Peyer's patch (tissue), 4 donors: ENCODE data around the gene LTA4H. TPM values are rescaled to one million over a fixed set of nuclear protein-coding genes. Genes with fewer than 3 reads are reported as not detected.

Experiments
- DNase-seq, 3 donors: peaks; one replicate each; pipeline ENCODE4 v3.0.0-alpha.2; 2017 to 2019
- H3K27ac ChIP-seq, 4 donors: fragments of 200-600 bp; sonication (generic); one replicate each; pipeline ENCODE4 v1.5.1; 2016 to 2019
- H3K27me3 ChIP-seq, 2 donors: fragments of 200-600 bp; sonication (generic); one replicate each; pipeline ENCODE4 v1.5.1; 2019
- H3K36me3 ChIP-seq, 3 donors: fragments of 200-600 bp; sonication (generic); one replicate each; pipeline ENCODE4 v1.5.1; 2016 to 2019
- H3K4me1 ChIP-seq, 4 donors: fragments of 200-600 bp; sonication (generic); one replicate each; pipeline ENCODE4 v1.5.1; 2016 to 2019
- H3K4me3 ChIP-seq, 4 donors: fragments of 200-600 bp; sonication (generic); 1 replicate in 3 of 4; 2 replicates in 1 of 4; pipeline ENCODE4 v1.5.1; 2016 to 2019; ENCODE audit warnings: mild to moderate bottlenecking in 1 of 4
- H3K9me3 ChIP-seq, 4 donors: fragments of 200-600 bp; sonication (generic); one replicate each; pipeline ENCODE4 v1.5.1; 2016 to 2019; ENCODE audit warnings: mild to moderate bottlenecking in 1 of 4
- POLR2A ChIP-seq, 2 donors: fragments of 450-650 bp; IDR thresholded peaks; one replicate each; pipeline ENCODE4 v1.5.1; 2017; ENCODE audit warnings: antibody characterized with exemption in 2 of 2, mild to moderate bottlenecking in 2 of 2, moderate library complexity in 2 of 2
- total RNA-seq, 4 donors: library from RNA; depleted of rRNA; stranded (reverse); fragments of >200 nt; gene quantifications; one replicate each; pipeline ENCODE4 v1.1.0, GENCODE V29; 2016
- TF ChIP-seq, protein P1 (sequence below), 6 experiments: fragments of 450-650 bp in 4 of 6; fragments of 200-600 bp in 2 of 6; sonication (generic) in 1 of 6; IDR thresholded peaks; one replicate each; pipeline ENCODE4 v1.5.1; 2017 to 2019; ENCODE audit warnings: antibody characterized with exemption in 6 of 6, mild to moderate bottlenecking in 3 of 6, moderate library complexity in 1 of 6

The LTA4H gene
- total RNA-seq, 4 donors from 2014 or later, result 59.6 to 80.7 (median 76.4) TPM

DNA sequence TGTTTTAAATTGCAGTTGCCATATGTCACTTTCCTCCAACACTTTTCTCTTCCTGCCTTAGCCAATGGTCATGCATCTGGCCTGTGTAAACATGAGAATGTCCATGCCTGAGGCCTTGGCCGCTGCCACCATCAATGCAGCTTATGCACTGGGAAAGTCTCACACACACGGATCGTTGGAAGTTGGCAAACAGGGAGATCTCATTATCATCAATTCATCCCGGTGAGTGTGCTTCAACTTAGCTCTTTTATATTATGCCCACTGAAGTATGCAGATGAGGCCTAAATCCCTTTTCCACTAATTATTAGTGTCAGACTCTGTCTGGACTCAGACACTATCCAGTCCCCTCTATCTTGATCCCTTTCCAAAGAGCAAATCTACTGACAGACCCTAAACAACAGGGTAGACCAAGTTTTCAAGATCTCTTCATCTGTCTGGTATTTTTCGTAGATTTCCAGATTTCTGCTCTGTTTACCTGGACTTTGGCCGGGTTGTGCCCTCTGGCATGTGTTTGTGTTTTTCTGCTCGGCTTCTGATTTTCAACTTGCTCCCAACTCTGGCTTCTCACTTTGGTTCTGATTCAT is 69.0 kb downstream of the LTA4H start:
- no peak overlapping the region for H3K27ac ChIP-seq
- TF ChIP-seq, protein P1, sequence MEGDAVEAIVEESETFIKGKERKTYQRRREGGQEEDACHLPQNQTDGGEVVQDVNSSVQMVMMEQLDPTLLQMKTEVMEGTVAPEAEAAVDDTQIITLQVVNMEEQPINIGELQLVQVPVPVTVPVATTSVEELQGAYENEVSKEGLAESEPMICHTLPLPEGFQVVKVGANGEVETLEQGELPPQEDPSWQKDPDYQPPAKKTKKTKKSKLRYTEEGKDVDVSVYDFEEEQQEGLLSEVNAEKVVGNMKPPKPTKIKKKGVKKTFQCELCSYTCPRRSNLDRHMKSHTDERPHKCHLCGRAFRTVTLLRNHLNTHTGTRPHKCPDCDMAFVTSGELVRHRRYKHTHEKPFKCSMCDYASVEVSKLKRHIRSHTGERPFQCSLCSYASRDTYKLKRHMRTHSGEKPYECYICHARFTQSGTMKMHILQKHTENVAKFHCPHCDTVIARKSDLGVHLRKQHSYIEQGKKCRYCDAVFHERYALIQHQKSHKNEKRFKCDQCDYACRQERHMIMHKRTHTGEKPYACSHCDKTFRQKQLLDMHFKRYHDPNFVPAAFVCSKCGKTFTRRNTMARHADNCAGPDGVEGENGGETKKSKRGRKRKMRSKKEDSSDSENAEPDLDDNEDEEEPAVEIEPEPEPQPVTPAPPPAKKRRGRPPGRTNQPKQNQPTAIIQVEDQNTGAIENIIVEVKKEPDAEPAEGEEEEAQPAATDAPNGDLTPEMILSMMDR (IDR thresholded peaks at IDR 0.05), result no peak
- TF ChIP-seq POLR2A (IDR thresholded peaks at IDR 0.05), result no peak
- no peaks in the 10 kb centered on the region for H3K27me3 ChIP-seq
- H3K36me3 ChIP-seq, result no peaks in the 10 kb centered on the region
- no peaks in the 10 kb centered on the region for H3K9me3 ChIP-seq
- DNase-seq, result no peak
- no peaks in the 10 kb centered on the region for H3K4me1 ChIP-seq
- H3K4me3 ChIP-seq, result no peak overlapping the region

DNA sequence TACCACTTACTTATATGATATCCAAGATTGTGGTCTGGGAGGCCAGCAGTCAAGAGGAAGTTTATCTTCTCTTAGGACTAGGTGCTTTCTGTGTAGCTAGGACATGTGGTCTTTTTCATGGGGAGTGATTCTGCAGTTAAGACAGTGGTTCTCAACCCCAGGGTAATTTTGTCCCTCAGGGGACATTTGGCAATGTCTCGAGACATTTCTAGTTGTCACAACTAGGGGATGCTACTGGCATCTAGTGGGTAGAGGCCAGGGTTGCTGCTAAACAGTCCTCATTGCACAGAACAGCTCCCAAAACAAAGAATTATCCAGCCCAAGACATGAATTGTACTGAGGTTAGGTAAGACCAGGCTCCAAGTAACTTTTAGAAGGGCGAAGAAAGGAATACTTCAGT is 72.3 kb downstream of the LTA4H start:
- no peak for DNase-seq
- H3K27ac ChIP-seq, result no peak overlapping the region
- H3K27me3 ChIP-seq, result no peaks in the 10 kb centered on the region
- no peaks in the 10 kb centered on the region for H3K36me3 ChIP-seq
- no peaks in the 10 kb centered on the region for H3K4me1 ChIP-seq
- H3K9me3 ChIP-seq, result no peaks in the 10 kb centered on the region
- TF ChIP-seq, protein P1 (IDR thresholded peaks at IDR 0.05), result no peak
- no peak for TF ChIP-seq POLR2A (IDR thresholded peaks at IDR 0.05)
- H3K4me3 ChIP-seq, result no peak overlapping the region

DNA sequence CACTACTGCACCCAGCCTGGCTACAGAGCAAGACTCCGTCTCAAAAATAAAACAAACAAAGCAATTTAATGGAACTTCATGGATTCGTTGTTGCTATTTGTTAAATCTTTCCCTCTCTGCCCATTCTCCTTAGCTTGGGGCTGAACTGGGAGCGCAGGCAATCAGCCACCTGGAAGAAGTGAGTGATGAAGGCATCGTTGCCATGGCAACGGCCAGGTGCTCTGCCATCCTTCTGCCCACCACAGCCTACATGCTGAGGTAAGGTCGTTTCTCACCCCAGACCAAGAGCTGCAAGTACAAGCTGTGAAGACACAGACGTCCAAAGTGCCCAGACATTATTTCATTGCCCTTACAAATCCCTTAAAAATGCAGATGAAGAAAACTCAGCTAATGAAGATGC is 73.2 kb downstream of the LTA4H start:
- Histone ChIP-seq H3K4me3 (no peak overlapping the region), H3K36me3 (no peaks in the 10 kb centered on the region), H3K4me1 (no peaks in the 10 kb centered on the region), H3K27ac (no peak overlapping the region), H3K9me3 (no peaks in the 10 kb centered on the region), H3K27me3 (no peaks in the 10 kb centered on the region)
- no peak for TF ChIP-seq POLR2A (IDR thresholded peaks at IDR 0.05)
- TF ChIP-seq, protein P1 (IDR thresholded peaks at IDR 0.05), result no peak
- DNase-seq, result no peak

DNA sequence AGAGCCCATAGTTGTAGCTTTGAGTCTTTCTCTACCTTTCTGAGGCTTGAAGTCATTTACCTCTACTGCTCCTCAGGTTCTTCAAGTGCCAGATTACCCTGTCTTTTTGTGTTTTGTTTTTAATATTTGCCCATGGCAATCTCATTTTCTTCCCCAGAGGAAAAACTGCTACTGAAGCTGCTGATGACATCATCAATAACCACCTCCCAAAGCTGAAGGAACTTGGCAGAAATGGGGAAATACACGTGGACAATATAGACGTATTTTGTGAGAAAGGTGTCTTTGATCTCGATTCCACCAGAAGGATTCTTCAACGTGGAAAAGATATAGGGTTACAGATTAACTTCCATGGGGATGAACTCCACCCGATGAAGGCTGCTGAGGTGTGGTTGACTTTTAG is 75.1 kb downstream of the LTA4H start:
- no peaks in the 10 kb centered on the region for H3K27me3 ChIP-seq
- H3K27ac ChIP-seq, result no peak overlapping the region
- H3K9me3 ChIP-seq, result no peaks in the 10 kb centered on the region
- no peaks in the 10 kb centered on the region for H3K36me3 ChIP-seq
- TF ChIP-seq, protein P1 (IDR thresholded peaks at IDR 0.05), result no peak
- TF ChIP-seq POLR2A (IDR thresholded peaks at IDR 0.05), result no peak
- H3K4me3 ChIP-seq, result no peak overlapping the region
- DNase-seq, result no peak
- H3K4me1 ChIP-seq, result no peaks in the 10 kb centered on the region

DNA sequence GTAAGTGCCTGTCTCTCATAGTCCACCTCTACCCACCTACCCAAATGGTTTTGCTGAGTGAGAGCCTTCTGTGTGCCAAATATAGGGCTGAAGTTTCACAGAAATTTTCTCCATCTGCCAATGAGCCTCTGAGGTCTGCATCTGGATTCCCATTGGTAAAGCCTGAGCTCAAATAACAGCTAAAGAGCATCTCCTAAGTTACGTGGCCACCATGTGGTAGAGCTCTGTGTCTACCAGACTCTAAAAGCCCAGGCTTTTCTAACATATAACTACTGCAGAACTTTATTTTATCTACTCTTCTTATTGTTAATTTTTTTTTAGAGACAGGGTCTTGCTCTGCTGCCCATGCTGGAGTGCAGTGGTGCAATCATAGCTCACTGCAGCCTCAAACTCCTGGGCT is 76.3 kb downstream of the LTA4H start:
- no peak overlapping the region for H3K4me3 ChIP-seq
- H3K9me3 ChIP-seq, result no peaks in the 10 kb centered on the region
- H3K27me3 ChIP-seq, result no peaks in the 10 kb centered on the region

More for the DNA sequence above, 76.3 kb downstream of the LTA4H start:
- H3K4me1 ChIP-seq, result no peaks in the 10 kb centered on the region
- no peak overlapping the region for H3K27ac ChIP-seq
- TF ChIP-seq, protein P1 (IDR thresholded peaks at IDR 0.05), result peak in 1 of 6 experiments; percentile 9
- TF ChIP-seq POLR2A (IDR thresholded peaks at IDR 0.05), result no peak
- no peak for DNase-seq
- no peaks in the 10 kb centered on the region for H3K36me3 ChIP-seq
